GM19372 (cell line): ENCODE data around the gene MORN5.
A peak's percentile ranks its signal among the peaks of the same experiment; 100 is the strongest.

Source experiments
- ATAC-seq: cut with Tn5 transposase; IDR thresholded peaks from one replicate; pipeline ENCODE4 v1.9.1; 2021; ENCODE audit warnings: mild to moderate bottlenecking, low read depth, moderate library complexity; ENCODE audit not compliant: unreplicated experiment

Gene MORN5

GRCh38 chr9:122140368-122141193, 19.1 kb upstream of the MORN5 start:
- no peak for ATAC-seq

- no peak for ATAC-seq
Observed at GRCh38 chr9:122141671-122142070, 18.0 kb upstream of the MORN5 start.

GRCh38 chr9:122143296-122143695, 16.4 kb upstream of the MORN5 start:
- ATAC-seq: no peak

GRCh38 chr9:122143876-122144405, 15.8 kb upstream of the MORN5 start:
- no peak for ATAC-seq

- no peak for ATAC-seq
Observed at GRCh38 chr9:122144836-122145591, 14.7 kb upstream of the MORN5 start.

GRCh38 chr9:122145592-122145863, 14.2 kb upstream of the MORN5 start:
- ATAC-seq: no peak

GRCh38 chr9:122151267-122151828, 8.4 kb upstream of the MORN5 start:
- no peak for ATAC-seq

- no peak for ATAC-seq
Observed at GRCh38 chr9:122155796-122156195, 3.9 kb upstream of the MORN5 start.

- ATAC-seq: peak; percentile 45
Observed at GRCh38 chr9:122158202-122158601, 1.5 kb upstream of the MORN5 start.

- no peak for ATAC-seq
Observed at GRCh38 chr9:122159925-122160246, 178 bp downstream of the MORN5 start.

- ATAC-seq: no peak
Observed at GRCh38 chr9:122162415-122162814, 2.7 kb downstream of the MORN5 start.

- ATAC-seq: no peak
Observed at GRCh38 chr9:122164286-122164685, 4.6 kb downstream of the MORN5 start.

- no peak for ATAC-seq
Observed at GRCh38 chr9:122168356-122168755, 8.6 kb downstream of the MORN5 start.

GRCh38 chr9:122172131-122172530, 12.4 kb downstream of the MORN5 start:
- ATAC-seq: no peak

- ATAC-seq: no peak
Observed at GRCh38 chr9:122173670-122174069, 14.0 kb downstream of the MORN5 start.

- ATAC-seq: no peak
Observed at GRCh38 chr9:122176916-122177315, 17.2 kb downstream of the MORN5 start.

GRCh38 chr9:122179054-122179689, 19.5 kb downstream of the MORN5 start:
- ATAC-seq: no peak

- no peak for ATAC-seq
Observed at GRCh38 chr9:122179690-122180074, 20.0 kb downstream of the MORN5 start.

GRCh38 chr9:122180633-122181032, 20.9 kb downstream of the MORN5 start:
- no peak for ATAC-seq

GRCh38 chr9:122183501-122183900, 23.8 kb downstream of the MORN5 start:
- no peak for ATAC-seq

GRCh38 chr9:122184551-122184950, 24.8 kb downstream of the MORN5 start:
- ATAC-seq: no peak
